Psoas muscle (tissue), 8 donors: Measurements from ENCODE around the gene CHCHD6. TPM values are rescaled to one million over a fixed set of nuclear protein-coding genes. Genes with fewer than 3 reads are reported as not detected.
A peak's percentile ranks its signal among the peaks of the same experiment; 100 is the strongest.

ENCODE experiments used
- ATAC-seq, 4 donors: fragments of 200-7000 bp; cut with Tn5 transposase; one replicate each; pipeline ENCODE4 v1.9.1; 2020; ENCODE audit warnings: moderate library complexity in 3 of 4, mild to moderate bottlenecking in 2 of 4
- DNase-seq, 2 donors: peaks; one replicate each; pipeline ENCODE4 v3.0.0-alpha.2; 2020
- H3K27ac ChIP-seq: fragments of 200-600 bp; one replicate; pipeline ENCODE4 v1.8.0; 2022
- H3K27me3 ChIP-seq, 3 donors: fragments of 200-600 bp in 1 of 3; one replicate each; pipeline versions ENCODE4 v1.6.1 to v1.8.0; 2013 to 2022; ENCODE audit warnings: low read length in 2 of 3, mild to moderate bottlenecking in 2 of 3, moderate library complexity in 1 of 3; ENCODE audit not compliant: insufficient read depth in 3 of 3
- H3K36me3 ChIP-seq, 2 donors: fragments of 200-600 bp in 1 of 2; one replicate each; pipeline versions ENCODE4 v1.6.1 to v1.8.0; 2013 to 2022; ENCODE audit warnings: low read depth in 1 of 2, mild to moderate bottlenecking in 1 of 2, moderate library complexity in 1 of 2; ENCODE audit not compliant: insufficient read depth in 1 of 2
- H3K4me1 ChIP-seq: fragments of 200-600 bp; one replicate; pipeline ENCODE4 v1.8.0; 2022
- H3K4me3 ChIP-seq: fragments of 200-600 bp; one replicate; pipeline ENCODE4 v1.8.0; 2022; ENCODE audit warnings: mild to moderate bottlenecking
- H3K9me3 ChIP-seq: fragments of 200-600 bp; one replicate; pipeline ENCODE4 v1.8.0; 2022
- WGBS, 3 donors: extraction: QIAGEN DNeasy Blood & Tissue Kit; methylation state at CpG; one replicate each; pipeline versions ENCODE4 v1.1.6 to v1.1.7; 2013; 5-methylcytosine and 5-hydroxymethylcytosine counted together
- intact Hi-C, 2 donors: fragments of 100-400 bp; cut with DNase I; formaldehyde crosslinking; loops; one replicate each; pipeline versions ENCODE4 v1.11.0 to v1.14.2; 2022
- polyA plus RNA-seq, 3 donors: library from polyadenylated mRNA; stranded (reverse); fragments of 200-250 nt; gene quantifications; one replicate each; pipeline ENCODE4 v1.2.3, GENCODE V29; 2013
- total RNA-seq, 4 donors: library from RNA; stranded (reverse); fragmentation: NEBNext Ultra II Directional in 2 of 4; extraction: Animal tissue kit (Norgen Biotek cat#: 25700) in 2 of 4; gene quantifications; one replicate each; pipeline versions ENCODE4 v1.2.1 to v1.2.4, GENCODE V29; 2021 to 2023
- TF ChIP-seq, protein P1 (sequence below): fragments of 200-600 bp; IDR thresholded peaks from one replicate; pipeline ENCODE4 v1.8.0; 2022; ENCODE audit warnings: antibody characterized with exemption
- donor health status: healthy with polysubstance abuse.
- donor health status: DM: no; HTN: no; CAD: no; lungs with moderate emphysema.
- donor health status: Bipolar disorder and iron deficiency.
- donor health status: healthy.
- donor health status: DM: yes; HTN: yes; CAD: no.
- donor health status: DM: no; HTN: no; CAD: no.
- donor health status: DM: no; HTN: no; CAD: no.
- donor health status: DM: yes; HTN: yes; CAD: no.

The CHCHD6 gene
- total and polyA plus RNA-seq, 7 donors, result 2.4 to 13.8 (median 3.5) TPM

DNA sequence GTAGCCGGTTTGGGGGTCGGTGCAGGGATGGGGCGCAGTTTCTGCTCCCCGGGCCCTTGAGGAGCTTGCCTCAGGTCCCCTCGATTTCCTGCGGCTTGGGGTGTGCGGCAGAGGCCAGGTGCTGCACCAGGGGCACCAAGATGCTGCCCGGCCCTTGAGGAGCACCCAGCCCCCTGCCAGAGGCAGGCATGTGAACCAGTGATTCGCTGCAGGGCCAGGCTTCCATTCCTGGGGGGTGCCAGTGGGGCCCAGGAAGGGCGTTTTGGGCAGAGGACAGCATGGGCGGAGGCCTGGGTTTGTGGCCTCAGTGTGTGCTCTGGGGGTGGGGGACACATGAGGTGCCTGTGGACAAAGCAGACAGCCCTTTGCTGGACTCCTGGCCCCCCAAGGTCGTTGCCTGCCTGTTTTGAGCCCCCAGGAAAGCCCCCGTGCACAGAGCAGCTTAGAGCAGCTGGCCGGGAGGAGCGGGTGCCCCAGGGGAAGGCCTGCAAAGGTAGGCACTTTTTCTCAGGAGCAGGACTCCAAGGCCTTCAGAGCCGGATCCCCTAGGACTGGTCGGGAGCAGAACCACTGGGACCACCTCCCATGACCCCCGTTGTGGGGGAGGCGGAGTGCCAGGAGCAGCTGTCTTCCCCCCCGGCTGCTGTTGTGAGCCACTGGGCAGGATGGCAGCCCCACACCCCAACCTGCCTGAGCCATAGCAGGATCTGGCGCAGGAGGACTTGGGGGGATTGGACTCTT lies 280.5 kb downstream of the CHCHD6 start:
- H3K9me3 ChIP-seq, result no peaks in the 10 kb centered on the region
- peak overlapping the region; percentile 16 for H3K27ac ChIP-seq
- no peak for DNase-seq
- intact Hi-C loops, result loop anchor here (1.0 to 10.0 kb wide), 5 partner anchors 193 to 563 kb away; no protein-coding TSS in a partner anchor
- ATAC-seq, result no peak
- TF ChIP-seq, protein P1, sequence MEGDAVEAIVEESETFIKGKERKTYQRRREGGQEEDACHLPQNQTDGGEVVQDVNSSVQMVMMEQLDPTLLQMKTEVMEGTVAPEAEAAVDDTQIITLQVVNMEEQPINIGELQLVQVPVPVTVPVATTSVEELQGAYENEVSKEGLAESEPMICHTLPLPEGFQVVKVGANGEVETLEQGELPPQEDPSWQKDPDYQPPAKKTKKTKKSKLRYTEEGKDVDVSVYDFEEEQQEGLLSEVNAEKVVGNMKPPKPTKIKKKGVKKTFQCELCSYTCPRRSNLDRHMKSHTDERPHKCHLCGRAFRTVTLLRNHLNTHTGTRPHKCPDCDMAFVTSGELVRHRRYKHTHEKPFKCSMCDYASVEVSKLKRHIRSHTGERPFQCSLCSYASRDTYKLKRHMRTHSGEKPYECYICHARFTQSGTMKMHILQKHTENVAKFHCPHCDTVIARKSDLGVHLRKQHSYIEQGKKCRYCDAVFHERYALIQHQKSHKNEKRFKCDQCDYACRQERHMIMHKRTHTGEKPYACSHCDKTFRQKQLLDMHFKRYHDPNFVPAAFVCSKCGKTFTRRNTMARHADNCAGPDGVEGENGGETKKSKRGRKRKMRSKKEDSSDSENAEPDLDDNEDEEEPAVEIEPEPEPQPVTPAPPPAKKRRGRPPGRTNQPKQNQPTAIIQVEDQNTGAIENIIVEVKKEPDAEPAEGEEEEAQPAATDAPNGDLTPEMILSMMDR, result no peak
- WGBS, 3 donors, result 65 to 67% (median 66%) methylated on average over 21 of the region's 21 CpGs
- H3K27me3 ChIP-seq, result no peaks in the 10 kb centered on the region
- peaks cover 0 to 11% of the 10 kb centered on the region in 2 donors for H3K36me3 ChIP-seq
- peaks cover 11% of the 10 kb centered on the region for H3K4me1 ChIP-seq
- H3K4me3 ChIP-seq, result peak overlapping the region; percentile 80

DNA sequence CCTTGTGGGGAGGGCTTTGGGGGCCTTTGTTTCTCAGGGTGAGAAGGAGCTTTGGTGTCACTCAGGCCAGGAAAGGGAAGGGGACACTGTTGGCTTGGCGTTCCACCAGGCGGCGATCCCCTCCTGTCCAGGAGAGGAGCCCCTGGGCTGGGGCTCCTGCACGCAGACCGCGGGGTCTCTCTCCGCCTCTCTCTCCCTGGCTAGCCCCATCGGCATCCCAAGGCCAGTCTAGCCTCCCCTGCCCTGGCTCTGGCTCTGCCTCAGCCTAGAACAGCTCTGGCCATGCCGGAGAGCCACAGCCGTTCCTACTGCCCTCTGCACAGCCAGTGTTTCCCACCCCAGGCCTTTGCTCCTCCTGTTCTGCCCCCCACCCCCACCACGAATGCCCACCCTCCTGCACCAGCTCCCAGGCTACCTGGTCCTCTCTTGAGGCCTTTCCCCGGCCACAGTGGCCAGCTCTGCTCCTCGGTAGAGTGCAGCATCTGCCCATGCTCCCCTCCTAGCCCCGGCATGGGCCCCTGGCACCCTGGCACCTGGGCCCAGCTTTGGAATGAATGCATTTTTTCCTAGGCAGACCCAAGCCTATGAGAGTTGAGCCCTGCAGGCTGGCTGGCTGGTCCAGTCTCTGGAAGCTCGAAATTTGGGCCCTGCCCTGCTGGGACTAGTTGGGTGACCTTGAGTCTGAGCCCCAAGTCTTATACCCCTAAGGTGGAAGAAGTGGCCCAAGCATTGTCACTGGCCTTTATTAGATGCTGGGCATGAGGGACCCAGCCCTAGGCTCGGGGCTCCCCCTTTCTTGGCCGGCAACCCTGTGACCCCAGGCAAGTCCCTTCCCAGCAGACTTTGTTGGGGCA lies 281.3 kb downstream of the CHCHD6 start:
- intact Hi-C loops, result loop anchor here in 1 of 2 donors (10.0 kb wide), 1 partner anchor 559 kb away; no protein-coding TSS in a partner anchor
- DNase-seq (no peak), ATAC-seq (no peak)
- TF ChIP-seq, protein P1, result no peak
- H3K4me1 ChIP-seq, result peaks cover 11% of the 10 kb centered on the region
- WGBS, 3 donors, result 84 to 86% (median 85%) methylated on average over 16 to 17 of the region's 17 CpGs
- no peak overlapping the region for H3K27ac ChIP-seq
- H3K9me3 ChIP-seq, result no peaks in the 10 kb centered on the region
- H3K36me3 ChIP-seq, result peaks cover 0 to 19% of the 10 kb centered on the region in 2 donors
- no peaks in the 10 kb centered on the region for H3K27me3 ChIP-seq
- H3K4me3 ChIP-seq, result no peak overlapping the region

DNA sequence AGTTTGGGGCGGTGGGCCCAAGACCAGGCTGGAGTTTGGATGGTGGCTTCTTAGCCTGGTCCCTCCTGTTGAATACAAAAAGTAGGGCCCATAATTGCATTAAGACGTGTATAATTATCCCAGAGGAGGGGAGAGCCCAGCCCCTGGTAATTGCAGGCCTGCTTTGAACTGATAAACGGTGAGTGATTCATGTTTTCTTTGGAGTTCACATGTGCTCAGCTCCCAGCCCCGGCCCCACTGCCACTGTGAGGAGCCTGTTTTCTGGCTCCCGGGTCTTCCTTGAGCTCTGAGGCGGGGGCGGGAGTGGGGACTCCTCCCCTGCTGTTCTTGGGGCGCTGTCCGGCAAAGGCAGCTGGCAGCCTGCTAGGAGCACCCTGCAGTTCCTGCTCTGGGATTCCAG lies 282.0 kb downstream of the CHCHD6 start:
- TF ChIP-seq, protein P1, result no peak
- intact Hi-C loops, result loop anchor here in 1 of 2 donors (10.0 kb wide), 1 partner anchor 559 kb away; no protein-coding TSS in a partner anchor
- H3K36me3 ChIP-seq, result peaks cover 0 to 24% of the 10 kb centered on the region in 2 donors
- no peak for ATAC-seq
- no peak overlapping the region for H3K27ac ChIP-seq
- no peak for DNase-seq
- 81 to 84% (median 83%) methylated on average over 9 of the region's 9 CpGs for WGBS, 3 donors
- H3K4me3 ChIP-seq, result no peak overlapping the region
- no peaks in the 10 kb centered on the region for H3K27me3 ChIP-seq
- H3K9me3 ChIP-seq, result no peaks in the 10 kb centered on the region
- peaks cover 11% of the 10 kb centered on the region for H3K4me1 ChIP-seq

DNA sequence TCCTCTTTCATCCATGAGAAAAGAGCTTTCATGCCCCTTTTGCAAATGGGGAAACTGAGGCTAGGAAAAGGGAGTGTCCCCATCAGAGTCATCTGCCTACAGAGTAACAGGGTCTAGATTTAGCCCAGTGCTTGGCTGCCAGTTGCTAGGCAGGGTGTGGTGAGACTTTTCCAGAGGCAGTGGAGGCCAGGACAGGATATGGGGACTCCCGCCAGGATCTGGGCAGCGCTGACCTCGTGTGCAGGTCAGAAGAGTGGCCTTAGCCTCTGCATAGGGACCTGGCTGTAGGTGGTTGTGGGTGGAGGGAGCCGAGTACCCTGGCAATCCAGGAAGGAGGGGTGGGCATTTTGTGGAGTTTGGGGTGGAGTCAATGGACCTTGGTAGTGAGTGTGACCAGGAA lies 283.1 kb downstream of the CHCHD6 start:
- intact Hi-C loops, result loop anchor here in 1 of 2 donors (10.0 kb wide), 1 partner anchor 558 kb away; no protein-coding TSS in a partner anchor
- Histone ChIP-seq H3K36me3 (peaks cover 0 to 24% of the 10 kb centered on the region in 2 donors), H3K27me3 (no peaks in the 10 kb centered on the region), H3K9me3 (no peaks in the 10 kb centered on the region), H3K27ac (no peak overlapping the region), H3K4me1 (peaks cover 17% of the 10 kb centered on the region), H3K4me3 (no peak overlapping the region)
- DNase-seq, result no peak
- TF ChIP-seq, protein P1, result no peak
- no peak for ATAC-seq
- 21 to 43% (median 29%) methylated on average over 4 of the region's 4 CpGs for WGBS, 3 donors
